Stimulated activated naive CD4-positive, alpha-beta T cell treated with Interleukin-2 at 50 U/mL for 16 hours (primary cell): ENCODE measurements around the gene SRPK2.
"Not testable (repeated sequence)": the region's sequence is repeated elsewhere in the genome, so short reads cannot be mapped to it uniquely, and the experiment has no call there.

Experiments used
- DNase-seq: peaks from one replicate; lab custom pipeline; 2025; lab: John Stamatoyannopoulos, UW

The SRPK2 gene

DNA sequence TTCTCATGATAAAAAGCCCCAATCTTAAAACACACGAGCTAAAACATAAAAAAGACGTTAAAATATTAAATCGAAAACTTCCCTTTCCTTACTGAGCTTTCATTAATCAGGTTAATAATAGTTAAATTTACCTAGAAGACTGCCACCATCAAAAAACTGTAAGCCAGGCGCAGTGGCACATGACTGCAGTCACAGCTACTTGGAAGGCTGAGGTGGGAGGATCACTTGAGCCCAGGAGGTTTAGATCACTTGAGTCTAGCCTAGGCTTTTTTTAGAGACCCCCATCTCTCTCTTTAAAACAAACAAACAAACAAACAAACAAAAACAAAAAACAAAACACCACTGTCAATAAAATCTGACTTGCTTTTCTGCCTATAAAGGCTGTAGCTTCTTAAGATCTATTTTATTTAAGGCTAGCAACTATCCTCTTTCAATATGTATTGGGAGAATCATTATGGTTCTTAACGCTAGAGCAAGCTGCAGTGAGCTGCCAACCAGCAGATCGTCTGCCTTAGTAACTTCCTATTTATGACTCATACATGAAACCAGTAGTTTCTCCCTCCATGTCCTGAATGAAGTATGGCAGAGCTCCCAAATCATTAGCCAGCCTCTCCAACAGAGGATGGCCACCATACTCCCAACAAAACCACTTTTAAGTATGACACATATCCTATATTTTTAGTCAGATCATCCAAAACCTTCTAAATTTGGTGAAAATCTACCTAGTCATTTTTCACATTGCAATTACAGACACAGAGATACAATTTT, 163.7 kb downstream of the SRPK2 start:
- no peak for DNase-seq

- no peak for DNase-seq
Measured at GRCh38 chr7:105222953-105223352, 165.8 kb downstream of the SRPK2 start.

DNA sequence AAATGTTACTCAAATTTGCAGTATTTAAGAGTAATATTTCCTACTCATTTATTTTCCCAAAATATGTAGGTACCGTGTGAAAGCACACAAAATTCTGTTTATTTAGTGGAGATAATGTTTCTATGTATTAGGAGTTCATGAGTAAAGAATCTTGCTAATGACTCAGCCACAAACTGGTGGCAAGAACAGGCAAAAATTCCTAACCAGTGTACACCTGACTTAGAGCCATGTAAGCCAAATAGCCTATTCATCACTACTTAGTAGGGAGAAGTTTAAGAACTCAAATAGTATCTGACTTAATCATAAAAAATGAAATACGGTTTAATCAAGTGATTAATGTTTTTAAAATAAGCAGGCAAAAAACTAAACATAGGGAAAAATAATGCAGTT, 169.0 kb downstream of the SRPK2 start:
- DNase-seq, result no peak

DNA sequence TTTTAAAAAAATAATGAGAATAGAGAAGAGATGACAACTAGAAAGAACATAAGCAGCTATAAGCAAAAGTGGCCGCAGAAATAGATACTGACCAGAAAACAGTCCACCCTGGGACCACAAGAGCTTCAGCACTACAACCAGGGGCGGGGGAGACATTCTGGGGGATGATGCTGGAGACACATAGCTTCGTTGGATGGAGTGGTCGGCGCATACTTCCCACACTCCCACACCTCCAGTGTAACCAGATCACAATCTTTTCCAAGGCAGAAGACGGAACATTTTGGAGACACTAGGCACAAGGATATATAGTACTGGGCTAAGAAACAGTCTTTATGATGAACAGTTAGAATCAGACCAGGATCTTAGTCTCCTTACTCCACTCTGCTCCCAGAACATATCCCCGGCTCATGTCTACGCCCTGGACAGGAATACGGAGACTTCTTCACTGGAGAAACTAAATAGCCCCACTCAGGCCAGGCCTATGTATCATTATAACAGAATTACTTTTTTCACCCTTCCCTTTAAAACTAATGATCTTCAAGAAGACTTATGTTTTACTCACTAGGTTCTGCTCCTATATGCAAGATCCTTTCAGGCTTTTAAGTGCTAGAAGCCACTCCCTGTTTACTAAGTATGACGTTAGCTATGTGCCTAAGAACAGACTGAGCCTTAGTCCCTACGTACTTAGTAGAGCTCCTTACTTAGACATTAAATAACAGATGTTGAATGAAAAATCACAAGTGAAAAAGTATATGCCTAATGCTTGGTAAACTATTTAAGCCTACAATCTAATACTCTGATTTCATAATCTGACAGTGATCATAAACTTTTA, 169.6 kb downstream of the SRPK2 start:
- DNase-seq, result no peak

DNA sequence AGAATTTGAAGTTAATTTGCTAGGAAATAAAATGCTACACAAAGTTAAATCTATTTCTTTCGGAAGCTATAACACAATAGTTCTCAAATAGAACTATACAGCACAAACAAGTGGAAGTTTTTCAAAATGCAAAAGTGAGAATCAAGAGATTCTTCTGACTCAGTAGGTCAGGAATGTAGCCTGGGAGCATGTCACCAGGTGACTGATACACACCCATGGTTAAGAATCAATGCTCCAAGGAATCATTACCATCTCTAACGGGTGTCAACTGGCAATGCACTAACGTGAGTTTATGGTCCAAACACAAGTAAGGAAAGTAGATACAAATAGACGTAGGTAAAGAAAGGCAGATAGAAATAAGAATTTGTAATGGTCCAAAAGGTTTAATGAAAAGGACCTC, 170.5 kb downstream of the SRPK2 start:
- DNase-seq, result no peak

GRCh38 chr7:105216786-105217185, 171.9 kb downstream of the SRPK2 start:
- no peak for DNase-seq

GRCh38 chr7:105215821-105216220, 172.9 kb downstream of the SRPK2 start:
- DNase-seq, result no peak

DNA sequence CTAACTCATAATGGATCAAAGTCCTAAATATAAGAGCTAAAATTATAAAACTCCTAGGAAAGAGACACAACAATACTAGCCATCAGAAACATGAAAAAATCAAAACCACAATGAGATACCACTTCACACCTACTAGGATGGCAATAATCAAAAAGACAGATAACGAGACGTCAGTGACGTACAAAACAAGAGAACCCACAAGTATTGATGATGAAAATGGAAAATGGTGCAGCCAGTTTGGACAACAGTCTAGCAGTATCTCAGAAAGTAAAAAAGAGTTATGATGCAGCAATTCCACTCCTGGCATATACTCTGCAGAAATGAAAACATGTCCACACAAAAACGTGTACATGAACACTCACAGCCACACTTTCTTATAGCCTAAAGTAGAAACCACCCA, 173.5 kb downstream of the SRPK2 start:
- DNase-seq, result no peak

- DNase-seq, result no peak
Measured at GRCh38 chr7:105213611-105214010, 175.1 kb downstream of the SRPK2 start.

DNA sequence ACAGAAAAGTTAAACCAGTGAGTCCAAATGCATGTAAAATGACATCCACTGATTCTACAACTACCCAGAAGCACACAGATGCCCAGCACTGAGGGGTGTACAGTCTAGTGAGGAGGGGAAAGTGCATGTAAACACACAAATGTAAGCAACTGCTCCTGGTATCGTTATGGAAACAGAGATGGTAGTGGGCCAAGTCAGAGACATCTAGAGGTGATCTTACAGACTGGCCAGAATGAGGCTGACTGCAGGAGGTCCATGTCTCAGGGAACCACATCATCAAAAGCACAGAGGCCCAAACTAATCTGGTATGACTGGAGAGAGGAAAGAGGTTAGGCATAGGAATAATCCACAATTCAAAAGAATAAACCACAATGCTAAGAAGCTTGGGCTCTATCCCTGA, 176.5 kb downstream of the SRPK2 start:
- no peak for DNase-seq

DNA sequence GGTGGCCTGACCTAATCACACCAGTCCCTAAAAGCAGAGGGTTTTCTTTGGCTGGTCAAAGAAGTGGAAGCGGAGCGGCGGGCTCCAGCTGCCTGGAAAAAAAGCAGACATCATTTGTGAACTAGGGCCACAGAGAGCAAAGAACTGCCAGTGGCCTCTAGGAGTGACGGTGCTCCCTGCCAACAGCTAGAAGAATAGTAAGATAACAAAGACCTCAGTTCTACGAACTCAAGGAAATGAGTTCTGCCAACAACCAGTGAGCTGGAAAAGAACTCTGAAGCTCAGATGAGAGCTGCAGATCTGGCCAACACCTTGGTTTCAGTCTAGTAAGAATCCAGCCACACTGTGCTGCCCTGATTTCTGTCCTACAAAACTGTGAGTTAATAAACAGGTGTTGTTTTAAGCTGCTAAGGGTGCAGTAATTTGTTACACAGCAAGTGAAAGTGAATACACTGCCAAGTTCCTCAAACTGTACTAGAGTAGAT, 178.0 kb downstream of the SRPK2 start:
- DNase-seq, result peak; percentile 0

DNA sequence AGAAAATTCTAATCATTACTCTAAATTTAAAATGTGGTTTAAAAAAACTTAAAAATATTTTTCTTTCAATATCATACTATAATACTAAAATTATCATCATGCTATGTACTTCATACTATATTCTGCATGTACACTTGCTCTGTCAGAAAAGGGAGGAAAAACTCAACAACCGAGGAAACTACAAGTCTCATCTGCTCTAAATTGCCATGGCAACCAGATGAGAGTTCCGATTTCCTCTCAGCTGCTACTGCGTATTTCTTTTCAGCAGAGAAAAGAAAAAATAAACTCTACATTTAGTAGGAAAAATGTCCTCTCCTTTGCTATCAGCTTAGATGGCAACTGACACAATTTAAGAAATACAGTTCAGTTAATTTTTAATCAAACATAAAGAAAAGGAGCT, 178.9 kb downstream of the SRPK2 start:
- no peak for DNase-seq

DNA sequence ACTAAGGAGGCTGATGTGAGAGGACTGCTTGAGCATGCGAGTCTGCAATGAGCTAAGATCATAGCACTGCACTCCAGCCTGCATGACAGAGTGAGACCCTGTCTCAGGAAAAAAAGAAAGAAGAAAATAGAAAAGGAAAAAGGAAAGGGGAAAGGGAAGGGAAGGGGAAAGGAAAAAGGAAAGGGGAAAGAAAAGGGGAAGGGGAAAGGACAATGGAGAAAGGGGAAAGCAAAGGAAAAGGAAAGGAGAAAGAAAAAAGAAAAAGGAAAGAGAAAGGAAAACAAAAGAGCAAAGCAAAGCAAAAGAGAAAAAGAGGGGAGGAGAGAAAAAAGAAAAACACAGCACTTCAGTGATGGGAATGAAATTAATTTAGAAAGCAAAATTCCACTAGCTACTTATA, 179.3 kb downstream of the SRPK2 start:
- no peak for DNase-seq

GRCh38 chr7:105206985-105207384, 181.7 kb downstream of the SRPK2 start:
- no peak for DNase-seq

- peak; percentile 18 for DNase-seq
Measured at GRCh38 chr7:105205592-105206237, 183.0 kb downstream of the SRPK2 start.

GRCh38 chr7:105204953-105205352, 183.8 kb downstream of the SRPK2 start:
- DNase-seq, result no peak

DNA sequence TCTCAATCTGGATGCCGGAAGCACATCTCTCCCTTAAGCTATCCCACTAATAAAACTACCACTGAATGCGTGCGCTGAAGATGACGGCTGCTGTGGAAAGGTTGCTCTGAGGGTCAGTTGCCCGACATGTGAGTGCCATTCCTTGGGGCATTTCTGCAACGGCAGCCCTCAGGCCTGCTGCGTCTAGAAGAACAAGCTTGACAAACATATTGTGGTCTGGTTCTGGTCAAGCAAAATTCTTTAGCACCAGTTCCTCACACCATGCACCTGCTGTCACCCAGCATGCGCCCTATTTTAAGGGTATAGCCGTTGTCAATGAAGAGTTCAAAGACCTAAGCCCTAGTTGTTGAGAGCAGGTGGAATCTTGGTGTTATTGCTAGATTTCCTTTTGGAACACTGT, 184.2 kb downstream of the SRPK2 start:
- DNase-seq, result no peak

DNA sequence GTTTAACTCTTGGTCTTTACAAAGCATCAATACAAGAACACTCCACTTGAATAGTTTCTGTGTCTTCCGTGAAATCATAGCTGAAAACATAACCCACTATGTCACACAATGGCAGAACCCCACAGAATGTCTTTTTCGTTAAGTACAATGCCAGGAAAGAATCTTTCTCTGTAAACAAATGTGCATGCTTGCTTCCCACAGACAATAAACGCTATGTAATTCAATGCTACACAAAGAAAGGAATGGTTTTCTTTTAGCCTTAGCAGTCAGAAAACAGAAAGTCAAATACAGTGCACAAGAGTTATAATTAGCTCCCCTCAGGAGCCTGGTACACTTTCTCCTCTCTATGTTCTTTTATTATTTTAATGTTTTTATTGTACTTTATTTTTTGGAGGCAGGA, 186.1 kb downstream of the SRPK2 start:
- DNase-seq, result no peak

GRCh38 chr7:105199386-105199785, 189.3 kb downstream of the SRPK2 start:
- no peak for DNase-seq

DNA sequence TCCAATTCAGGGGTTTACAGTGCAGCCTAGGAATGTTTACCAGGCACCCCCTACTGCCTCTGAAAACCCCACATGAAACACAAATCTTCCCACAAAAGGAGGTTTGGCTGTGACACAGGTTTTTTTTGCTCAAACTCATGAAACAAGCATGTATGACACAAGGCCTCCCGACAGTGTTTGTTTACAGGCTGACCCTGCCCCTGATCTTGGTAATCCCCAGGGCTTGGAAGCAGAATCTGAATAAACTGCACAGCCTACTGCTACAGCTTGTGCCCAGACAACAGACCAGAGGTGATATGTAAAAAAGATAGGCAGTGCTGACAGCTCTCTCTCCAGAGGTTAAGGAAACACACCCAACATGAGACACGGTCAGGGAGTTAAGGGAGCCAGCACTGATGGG, 190.5 kb downstream of the SRPK2 start:
- DNase-seq, result no peak

DNA sequence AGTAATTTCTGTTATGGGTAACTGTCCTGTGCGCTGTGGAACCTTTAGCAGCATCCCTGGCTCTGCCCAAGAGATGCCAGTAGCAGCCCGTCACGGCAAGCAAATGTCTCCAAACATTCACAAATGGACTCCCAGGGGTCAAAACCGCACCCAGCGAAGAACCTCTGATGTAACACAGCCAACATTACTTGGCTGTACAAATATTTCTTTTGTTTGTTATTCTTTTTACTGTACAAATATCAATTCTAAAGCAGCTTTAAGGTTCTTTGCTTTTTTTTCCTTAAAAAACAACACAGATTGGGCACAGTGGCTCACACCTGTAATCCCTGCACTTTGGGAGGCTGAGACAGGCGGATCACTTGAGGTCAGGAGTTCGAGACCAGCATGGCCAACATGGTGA, 192.2 kb downstream of the SRPK2 start:
- DNase-seq, result no peak

- DNase-seq, result no peak
Measured at GRCh38 chr7:105195891-105196290, 192.8 kb downstream of the SRPK2 start.

DNA sequence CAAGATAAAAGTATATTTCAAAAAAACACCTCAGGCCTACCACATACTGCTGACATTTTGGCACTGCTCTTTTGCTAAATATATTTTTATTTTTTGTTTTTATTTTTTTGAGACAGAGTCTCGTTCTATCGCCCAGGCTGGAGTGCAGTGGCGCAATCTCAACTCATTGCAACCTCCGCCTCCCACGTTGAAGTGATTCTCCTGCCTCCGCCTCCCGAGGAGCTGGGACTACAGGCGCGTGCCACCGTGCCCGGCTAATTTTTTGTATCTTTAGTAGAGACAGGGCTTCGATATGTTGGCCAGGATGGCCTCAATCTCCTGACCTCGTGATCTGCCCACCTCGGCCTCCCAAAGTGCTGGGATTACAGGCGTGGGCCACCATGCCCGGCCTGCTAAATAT, 193.8 kb downstream of the SRPK2 start:
- DNase-seq, result not testable (repeated sequence)
